ENCODE data around the gene ATOSB. TPM values are rescaled to one million over a fixed set of nuclear protein-coding genes. Genes with fewer than 3 reads are reported as not detected.

The ATOSB gene
- total RNA-seq, 2 donors from 2014 or later, result 8.3 to 11.3 TPM

GRCh38 chr9:35096035-35096849 is 19.4 kb downstream of the ATOSB start, which contains the start of gene PIGO:
TSS of gene PIGO (minus strand) at chr9:35096591. CDS start at chr9:35095565, 1,026 bp downstream.
- ATAC-seq (replicated peaks in 1 of 2) (peak; percentile 95 to 96), DNase-seq (peak; percentile 92 to 94)
- Mint-ChIP-seq H3K4me1 (ENCODE audit: low read depth) (peaks cover 55% of the 10 kb centered on the region), H3K36me3 (ENCODE audit: insufficient read depth in 2 of 2) (peaks cover 0 to 8% of the 10 kb centered on the region in 2 donors), H3K4me3 (peak within 1 kb of the TSS; percentile 90), H3K9me3 (no peaks in the 10 kb centered on the region), H3K27me3 (ENCODE audit: low read depth) (no peaks in the 10 kb centered on the region), H3K27ac (peak within 1 kb of the TSS; percentile 80)

- no peaks in the 10 kb centered on the region for H3K9me3 Mint-ChIP-seq
- no peak for DNase-seq
- peaks cover 2 to 10% of the 10 kb centered on the region in 2 donors for H3K36me3 Mint-ChIP-seq (ENCODE audit: insufficient read depth in 2 of 2)
- H3K27ac Mint-ChIP-seq, result no peak overlapping the region
- H3K27me3 Mint-ChIP-seq (ENCODE audit: low read depth), result no peaks in the 10 kb centered on the region
- ATAC-seq (replicated peaks in 1 of 2), result no peak
- no peak overlapping the region for H3K4me3 Mint-ChIP-seq
- H3K4me1 Mint-ChIP-seq (ENCODE audit: low read depth), result peaks cover 25% of the 10 kb centered on the region
Measured at GRCh38 chr9:35091536-35091935, 24.1 kb downstream of the ATOSB start.

DNA sequence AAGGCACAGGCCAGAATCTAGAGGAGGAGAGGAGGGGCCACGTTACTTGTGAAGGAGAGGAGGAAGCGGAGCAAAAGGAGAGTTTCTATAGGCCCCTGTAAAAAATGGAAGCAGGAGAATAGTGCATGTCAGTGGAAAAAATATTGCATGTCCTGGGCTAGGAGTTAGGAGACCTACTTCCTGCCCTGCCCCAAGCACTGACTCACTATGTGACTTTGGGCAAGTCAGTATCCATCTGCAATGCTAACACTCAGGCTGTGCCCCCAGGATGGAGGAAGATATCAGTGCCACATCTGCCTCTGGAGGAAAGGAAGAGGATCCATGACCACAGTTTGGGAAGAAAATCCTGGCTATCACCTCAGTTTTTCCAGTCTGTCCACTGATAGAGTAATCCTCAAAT is 26.2 kb downstream of the ATOSB start:
- peaks cover 2 to 7% of the 10 kb centered on the region in 2 donors for H3K36me3 Mint-ChIP-seq (ENCODE audit: insufficient read depth in 2 of 2)
- no peaks in the 10 kb centered on the region for H3K9me3 Mint-ChIP-seq
- no peaks in the 10 kb centered on the region for H3K27me3 Mint-ChIP-seq (ENCODE audit: low read depth)
- H3K4me1 Mint-ChIP-seq (ENCODE audit: low read depth), result peaks cover 6% of the 10 kb centered on the region
- no peak overlapping the region for H3K4me3 Mint-ChIP-seq
- ATAC-seq (replicated peaks in 1 of 2) (no peak), DNase-seq (no peak)
- no peak overlapping the region for H3K27ac Mint-ChIP-seq

DNA sequence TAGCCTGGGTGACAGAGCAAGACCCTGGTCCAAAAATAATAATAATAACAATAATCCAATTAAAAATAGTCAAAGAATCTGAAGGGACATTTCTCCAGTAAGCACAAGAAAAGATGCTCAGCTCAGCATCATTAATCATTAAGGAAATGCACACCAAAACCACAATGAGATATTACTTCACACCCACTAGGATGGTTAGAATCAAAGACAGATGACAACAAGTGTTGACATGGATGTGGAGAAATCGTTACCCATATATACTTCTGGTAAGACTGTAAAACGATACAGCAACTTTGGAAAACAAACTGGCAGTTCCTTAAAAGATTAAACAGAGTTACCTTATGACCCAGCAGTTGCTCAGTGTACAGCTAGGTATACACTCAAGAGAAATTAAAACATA is 30.6 kb downstream of the ATOSB start:
- Mint-ChIP-seq H3K4me1 (ENCODE audit: low read depth) (peaks cover 3% of the 10 kb centered on the region), H3K4me3 (no peak overlapping the region), H3K27me3 (ENCODE audit: low read depth) (no peaks in the 10 kb centered on the region), H3K36me3 (ENCODE audit: insufficient read depth in 2 of 2) (peaks cover 2 to 4% of the 10 kb centered on the region in 2 donors), H3K27ac (no peak overlapping the region), H3K9me3 (no peaks in the 10 kb centered on the region)
- no peak for ATAC-seq (replicated peaks in 1 of 2)
- no peak for DNase-seq

- H3K27me3 Mint-ChIP-seq (ENCODE audit: low read depth), result no peaks in the 10 kb centered on the region
- DNase-seq, result peak; percentile 89 to 90
- peak within 1 kb of the TSS; percentile 99 to 100 for H3K4me3 Mint-ChIP-seq
- ATAC-seq (replicated peaks in 1 of 2), result peak; percentile 93 to 96
- H3K27ac Mint-ChIP-seq, result peak within 1 kb of the TSS; percentile 99
- H3K9me3 Mint-ChIP-seq, result no peaks in the 10 kb centered on the region
- H3K36me3 Mint-ChIP-seq (ENCODE audit: insufficient read depth in 2 of 2), result peaks cover 2 to 8% of the 10 kb centered on the region in 2 donors
- peaks cover 34% of the 10 kb centered on the region for H3K4me1 Mint-ChIP-seq (ENCODE audit: low read depth)
Measured at GRCh38 chr9:35079426-35080341, 36.0 kb downstream of the ATOSB start, which contains the start of gene FANCG. TSS of gene FANCG (minus strand) at chr9:35079942. CDS start at chr9:35079524, 418 bp downstream.

DNA sequence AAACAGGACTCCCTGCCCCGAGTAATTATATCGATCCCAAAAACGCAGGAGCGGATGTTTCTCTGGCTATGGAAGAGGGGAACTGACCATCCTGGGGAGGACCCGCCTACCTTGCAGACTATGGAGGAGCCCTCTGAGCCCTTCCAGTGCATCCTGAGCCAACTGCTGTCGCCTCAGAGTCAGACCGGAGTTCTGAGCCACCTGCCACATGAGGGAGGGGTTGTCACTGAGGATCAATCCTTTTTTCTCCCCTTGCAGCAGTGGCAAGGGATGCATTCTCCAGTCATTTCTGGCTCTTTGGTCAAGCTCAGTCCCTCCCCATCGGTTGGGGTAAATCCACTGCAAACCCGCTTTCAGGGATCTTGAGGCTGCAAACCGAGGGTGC is 36.6 kb downstream of the ATOSB start:
- peak overlapping the region; percentile 99 to 100 for H3K4me3 Mint-ChIP-seq
- H3K9me3 Mint-ChIP-seq, result no peaks in the 10 kb centered on the region
- H3K27ac Mint-ChIP-seq, result no peak overlapping the region
- peaks cover 41% of the 10 kb centered on the region for H3K4me1 Mint-ChIP-seq (ENCODE audit: low read depth)
- DNase-seq (no peak), ATAC-seq (replicated peaks in 1 of 2) (no peak)
- H3K27me3 Mint-ChIP-seq (ENCODE audit: low read depth), result no peaks in the 10 kb centered on the region
- peaks cover 2 to 10% of the 10 kb centered on the region in 2 donors for H3K36me3 Mint-ChIP-seq (ENCODE audit: insufficient read depth in 2 of 2)

DNA sequence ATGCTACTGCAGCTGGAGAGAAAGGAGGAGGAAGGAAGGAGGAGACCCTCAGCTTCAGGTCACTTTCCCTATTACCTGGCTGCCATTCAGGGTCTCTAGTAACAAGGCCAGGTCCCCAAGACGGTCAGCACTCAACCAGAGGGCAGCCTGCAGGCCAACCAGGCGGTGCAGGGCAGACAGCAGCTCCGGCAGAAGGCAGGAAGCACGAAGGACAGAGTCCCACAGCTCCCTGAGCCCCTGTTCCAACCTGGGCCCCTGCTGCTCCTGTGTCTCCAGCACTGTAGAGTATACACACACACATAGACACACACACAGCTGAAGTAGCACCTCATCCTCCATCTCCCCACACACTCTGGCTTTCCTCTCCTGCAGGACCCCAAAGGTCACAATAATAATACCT is 37.6 kb downstream of the ATOSB start:
- Mint-ChIP-seq H3K36me3 (ENCODE audit: insufficient read depth in 2 of 2) (peaks cover 2 to 16% of the 10 kb centered on the region in 2 donors), H3K27ac (peak overlapping the region; percentile 41)

GRCh38 chr9:35076848-35077247 is 38.8 kb downstream of the ATOSB start:
- H3K27ac Mint-ChIP-seq, result no peak overlapping the region

More for the DNA sequence above, 37.6 kb downstream of the ATOSB start:
- H3K4me3 Mint-ChIP-seq, result peak overlapping the region; percentile 99 to 100
- peaks cover 51% of the 10 kb centered on the region for H3K4me1 Mint-ChIP-seq (ENCODE audit: low read depth)
- DNase-seq, result no peak
- no peaks in the 10 kb centered on the region for H3K27me3 Mint-ChIP-seq (ENCODE audit: low read depth)
- no peak for ATAC-seq (replicated peaks in 1 of 2)
- no peaks in the 10 kb centered on the region for H3K9me3 Mint-ChIP-seq

GRCh38 chr9:35075358-35075757 is 40.3 kb downstream of the ATOSB start:
- peaks cover 67% of the 10 kb centered on the region for H3K4me1 Mint-ChIP-seq (ENCODE audit: low read depth)
- H3K36me3 Mint-ChIP-seq (ENCODE audit: insufficient read depth in 2 of 2), result peaks cover 5 to 28% of the 10 kb centered on the region in 2 donors

More at GRCh38 chr9:35076848-35077247, 38.8 kb downstream of the ATOSB start:
- ATAC-seq (replicated peaks in 1 of 2) (no peak), DNase-seq (no peak)
- Mint-ChIP-seq H3K4me3 (peak overlapping the region in 1 of 2 donors; percentile 100), H3K4me1 (ENCODE audit: low read depth) (peaks cover 56% of the 10 kb centered on the region), H3K27me3 (ENCODE audit: low read depth) (no peaks in the 10 kb centered on the region), H3K9me3 (no peaks in the 10 kb centered on the region), H3K36me3 (ENCODE audit: insufficient read depth in 2 of 2) (peaks cover 2 to 17% of the 10 kb centered on the region in 2 donors)

GRCh38 chr9:35074791-35075190 is 40.9 kb downstream of the ATOSB start:
- Mint-ChIP-seq H3K36me3 (ENCODE audit: insufficient read depth in 2 of 2) (peaks cover 5 to 28% of the 10 kb centered on the region in 2 donors), H3K4me1 (ENCODE audit: low read depth) (peaks cover 67% of the 10 kb centered on the region), H3K4me3 (no peak overlapping the region), H3K27ac (no peak overlapping the region), H3K27me3 (ENCODE audit: low read depth) (no peaks in the 10 kb centered on the region), H3K9me3 (no peaks in the 10 kb centered on the region)
- no peak for DNase-seq
- no peak for ATAC-seq (replicated peaks in 1 of 2)

More at GRCh38 chr9:35075358-35075757, 40.3 kb downstream of the ATOSB start:
- DNase-seq, result no peak
- Mint-ChIP-seq H3K27me3 (ENCODE audit: low read depth) (no peaks in the 10 kb centered on the region), H3K9me3 (no peaks in the 10 kb centered on the region), H3K4me3 (no peak overlapping the region), H3K27ac (no peak overlapping the region)
- ATAC-seq (replicated peaks in 1 of 2), result no peak

DNA sequence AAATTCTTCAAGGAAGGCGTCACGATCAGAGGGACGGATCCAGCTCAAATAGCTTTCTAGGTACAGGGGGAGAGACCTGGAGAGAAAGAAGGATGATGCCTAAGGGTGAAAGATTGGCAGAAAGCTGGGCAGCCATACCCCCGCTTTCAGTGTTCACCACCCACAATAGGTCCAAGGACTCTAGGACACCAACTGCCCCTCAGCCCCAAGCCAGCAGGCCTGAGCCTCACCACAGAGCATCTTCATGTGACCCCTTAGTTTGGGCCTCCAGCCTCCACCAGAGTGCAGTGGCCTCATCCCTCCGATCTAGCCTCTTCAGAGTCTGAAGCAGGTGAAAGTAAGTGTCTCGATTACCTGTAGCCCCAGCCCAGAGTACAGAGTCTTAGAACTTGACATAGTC is 41.5 kb downstream of the ATOSB start:
- Mint-ChIP-seq H3K36me3 (ENCODE audit: insufficient read depth in 2 of 2) (peaks cover 5 to 31% of the 10 kb centered on the region in 2 donors), H3K4me3 (no peak overlapping the region), H3K9me3 (no peaks in the 10 kb centered on the region), H3K27me3 (ENCODE audit: low read depth) (no peaks in the 10 kb centered on the region), H3K4me1 (ENCODE audit: low read depth) (peaks cover 74% of the 10 kb centered on the region), H3K27ac (no peak overlapping the region)
- ATAC-seq (replicated peaks in 1 of 2) (no peak), DNase-seq (no peak)

GRCh38 chr9:35073279-35073612 is 42.4 kb downstream of the ATOSB start:
- no peaks in the 10 kb centered on the region for H3K27me3 Mint-ChIP-seq (ENCODE audit: low read depth)
- H3K9me3 Mint-ChIP-seq, result no peaks in the 10 kb centered on the region
- peaks cover 76% of the 10 kb centered on the region for H3K4me1 Mint-ChIP-seq (ENCODE audit: low read depth)
- peak overlapping the region; percentile 97 for H3K27ac Mint-ChIP-seq
- peaks cover 4 to 34% of the 10 kb centered on the region in 2 donors for H3K36me3 Mint-ChIP-seq (ENCODE audit: insufficient read depth in 2 of 2)
- ATAC-seq (replicated peaks in 1 of 2), result peak in 1 of 2 donors; percentile 23
- DNase-seq, result peak in 1 of 2 donors; percentile 28
- H3K4me3 Mint-ChIP-seq, result peak overlapping the region; percentile 90 to 91
